Neural progenitor cell (in vitro differentiated cells): ENCODE data around the gene KPTN.

Source experiments
- CTCF ChIP-seq: fragments of 200-600 bp; sonication (generic); IDR thresholded peaks from 2 replicates; pipeline ENCODE4 v1.5.1; 2017; ENCODE audit warnings: antibody characterized with exemption, mild to moderate bottlenecking
- EZH2phosphoT487 ChIP-seq: fragments of 200-600 bp; sonication (generic); IDR thresholded peaks from 2 replicates; pipeline ENCODE4 v1.6.1; 2017; ENCODE audit warnings: antibody characterized with exemption

DNA sequence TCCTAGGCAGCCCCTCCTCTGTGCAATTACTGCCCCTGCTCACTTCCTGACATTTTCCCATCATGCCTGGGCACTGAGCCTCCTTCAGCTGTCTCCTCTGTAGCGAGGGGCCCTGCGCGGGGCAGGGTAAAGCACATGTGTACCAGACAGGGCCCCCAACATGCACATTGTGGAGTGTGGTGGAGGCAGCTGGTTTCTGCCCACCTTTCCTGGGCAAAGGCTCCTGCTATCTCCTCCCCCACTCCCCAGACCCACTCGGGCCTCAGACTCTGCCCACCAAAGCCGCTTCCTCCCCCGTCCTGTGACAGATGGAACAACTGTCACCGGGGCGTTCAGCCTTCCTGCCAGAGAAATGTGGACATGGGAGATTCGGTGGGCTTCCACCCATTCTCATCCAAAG, 2.9 kb upstream of the KPTN start:
- TF ChIP-seq EZH2phosphoT487 (no peak), CTCF (no peak)
